ENCODE results near the gene BAG1.

Gene BAG1

GRCh38 chr9:33273972-33274328, 9.4 kb upstream of the BAG1 start:
- DNase-seq (ENCODE audit: low read depth in 2 of 2) = no peak

DNA sequence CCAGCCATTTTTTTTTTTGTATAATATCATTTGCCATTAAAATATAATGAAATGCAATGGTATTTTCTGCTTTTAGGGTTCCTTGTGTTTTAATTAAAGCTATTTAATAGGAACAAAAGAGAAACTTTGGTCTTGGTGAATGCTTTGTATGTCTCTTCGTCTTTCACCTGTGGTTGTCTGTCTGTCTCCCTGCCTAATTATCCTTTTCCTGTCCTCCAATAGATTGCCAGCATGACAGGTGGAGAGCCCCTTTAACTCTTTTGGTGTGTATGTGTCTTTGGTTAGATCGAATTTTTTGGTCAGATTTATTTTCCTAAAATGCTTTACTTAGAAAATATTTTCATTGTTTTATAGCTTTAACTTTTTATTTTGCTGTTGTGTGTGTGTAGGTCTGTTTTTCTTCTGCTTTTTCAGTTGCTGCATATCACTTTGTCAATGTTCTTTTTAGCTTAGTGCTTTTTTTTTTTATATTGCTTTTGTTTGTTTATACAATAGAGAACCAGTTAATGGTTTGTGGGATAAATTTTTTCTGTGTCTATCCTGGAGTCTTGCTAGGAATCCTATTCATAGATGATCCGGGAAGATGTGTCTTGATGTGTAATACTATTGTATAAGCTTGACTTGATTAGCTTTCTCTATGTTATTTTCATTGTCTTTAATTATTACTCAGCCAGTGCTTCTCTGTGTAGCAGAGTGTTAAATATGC, 8.9 kb upstream of the BAG1 start:
- DNase-seq (ENCODE audit: low read depth in 2 of 2) = no peak

DNA sequence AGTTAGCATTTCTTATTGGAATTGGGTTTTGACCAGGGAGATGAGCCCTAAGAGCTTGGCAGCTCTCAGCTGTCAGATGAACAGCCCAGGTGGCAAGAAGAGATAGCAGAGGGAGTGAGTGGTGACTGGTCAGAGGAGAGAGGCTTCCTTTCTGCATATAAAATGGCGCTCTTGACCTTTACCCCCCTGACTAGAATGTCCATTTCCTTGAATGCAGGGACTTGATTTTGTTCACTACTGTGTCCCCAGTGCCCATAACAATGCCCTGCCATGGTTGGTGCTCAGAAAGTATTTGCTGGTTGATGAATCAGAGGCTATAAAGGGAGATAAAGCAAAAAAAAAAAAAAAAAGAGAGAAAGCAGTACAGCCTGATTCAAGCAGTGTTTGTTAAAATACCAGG, 7.6 kb upstream of the BAG1 start:
- DNase-seq (ENCODE audit: low read depth in 2 of 2) = no peak

- DNase-seq (ENCODE audit: low read depth in 2 of 2) = no peak
These were observed 5.6 kb upstream of the BAG1 start for GRCh38 chr9:33270146-33270545.

DNA sequence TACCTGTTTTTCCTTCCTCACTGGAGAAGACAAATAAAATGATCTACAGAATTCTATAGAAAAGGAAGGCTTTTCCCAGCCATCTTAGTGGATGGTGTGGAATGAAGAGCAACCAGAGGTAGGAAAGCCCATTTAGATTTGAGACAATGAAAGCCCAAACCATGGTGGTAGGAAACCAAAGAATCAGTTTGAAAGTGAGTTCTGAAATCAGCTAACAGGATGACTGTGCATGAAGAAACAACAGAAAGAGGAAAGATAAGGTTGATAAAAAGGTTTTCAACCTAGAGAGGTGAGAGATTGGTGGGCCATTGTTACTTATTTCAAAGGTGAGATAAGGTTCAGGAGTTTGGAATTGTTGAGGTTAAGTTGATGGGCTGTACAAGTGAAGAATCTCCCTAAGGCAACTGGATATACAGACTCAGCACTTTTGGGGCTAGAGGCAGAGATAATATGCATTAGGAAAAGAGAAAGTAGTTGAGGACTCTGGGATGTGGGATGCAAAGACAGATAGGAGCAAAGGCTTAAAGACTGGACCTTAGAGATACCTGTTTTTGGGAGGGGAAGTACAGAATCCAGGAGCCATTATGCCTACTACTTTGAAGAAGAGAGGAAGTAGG, 2.8 kb upstream of the BAG1 start:
- DNase-seq (ENCODE audit: low read depth in 2 of 2) = no peak

DNA sequence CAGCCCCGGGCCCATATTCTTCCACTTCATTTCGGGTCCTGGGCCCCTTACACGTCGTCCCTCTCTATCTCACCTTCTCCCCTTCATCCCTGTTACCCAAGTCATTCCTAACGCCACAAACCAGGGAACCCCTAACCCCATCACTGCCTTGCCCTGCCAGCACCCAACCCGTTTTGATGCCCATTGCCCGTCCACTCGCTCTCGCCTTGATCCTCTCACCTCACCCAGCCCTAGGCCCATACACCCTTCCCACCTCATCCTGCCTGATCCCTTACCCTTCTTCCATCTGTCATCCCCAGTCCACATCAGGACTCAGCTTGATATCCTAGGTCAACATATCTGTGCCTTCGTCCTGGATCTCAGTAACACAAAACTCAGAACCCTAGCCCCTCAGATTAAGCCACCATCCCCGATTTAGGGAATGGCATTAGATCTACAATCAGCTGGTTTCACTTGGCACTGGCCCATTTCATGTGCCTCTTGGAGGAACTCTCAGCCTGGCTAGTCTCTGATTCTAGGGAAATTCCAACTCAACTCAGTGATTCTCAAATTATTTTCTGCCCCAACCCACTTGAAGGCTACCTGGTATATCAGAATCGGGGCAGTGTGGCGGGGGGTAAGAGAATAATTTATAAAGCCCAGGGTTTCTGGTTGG, 830 bp upstream of the BAG1 start:
- no peak for DNase-seq (ENCODE audit: low read depth in 2 of 2)

GRCh38 chr9:33264003-33264472, 470 bp downstream of the BAG1 start:
- peak; percentile 21 to 31 for DNase-seq (ENCODE audit: low read depth in 2 of 2)

DNA sequence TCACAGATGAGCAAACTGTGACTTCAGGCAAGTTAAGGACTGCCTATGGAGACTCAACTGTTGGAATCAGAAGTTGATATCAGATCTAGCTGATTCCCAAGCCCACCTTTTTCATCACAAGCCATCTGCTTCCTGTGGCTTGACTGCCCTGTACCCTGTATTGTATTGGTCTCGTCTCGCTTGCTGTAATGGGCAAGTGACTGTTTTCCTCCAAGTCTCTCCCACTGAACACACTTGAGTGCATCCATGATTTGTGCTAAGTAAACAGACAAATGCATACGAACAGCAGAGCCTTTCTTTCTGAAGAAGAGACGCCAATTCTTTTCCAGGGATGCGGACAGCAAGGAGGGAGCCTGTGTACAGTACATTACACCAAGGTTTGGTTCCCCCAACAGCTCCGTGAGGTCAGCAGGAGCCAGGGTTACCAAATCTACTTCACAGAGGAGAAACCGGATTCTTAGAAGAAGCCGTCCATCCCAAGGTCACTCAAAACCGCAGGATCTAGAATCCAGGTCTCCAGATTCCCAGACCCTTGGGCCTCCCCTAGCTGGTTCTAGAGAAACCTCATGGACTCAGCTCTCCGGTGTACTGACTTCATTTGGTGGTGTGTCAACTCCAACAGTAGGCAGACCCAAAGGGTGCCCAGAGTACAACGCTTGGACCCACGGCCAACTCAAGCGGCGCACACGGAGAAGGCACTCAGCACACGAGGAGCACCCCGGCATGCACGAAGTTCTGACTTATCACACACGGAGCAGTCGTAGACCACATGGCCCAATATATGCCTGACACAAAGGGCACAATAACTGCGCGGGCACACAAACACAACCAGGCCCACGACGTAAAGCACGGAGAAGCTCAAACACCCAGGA, 1.1 kb downstream of the BAG1 start:
- no peak for DNase-seq (ENCODE audit: low read depth in 2 of 2)

GRCh38 chr9:33260372-33260771, 4.1 kb downstream of the BAG1 start:
- DNase-seq (ENCODE audit: low read depth in 2 of 2) = no peak

- no peak for DNase-seq (ENCODE audit: low read depth in 2 of 2)
These were observed 7.2 kb downstream of the BAG1 start for GRCh38 chr9:33257276-33257675.

- no peak for DNase-seq (ENCODE audit: low read depth in 2 of 2)
These were observed 8.3 kb downstream of the BAG1 start for GRCh38 chr9:33256236-33256635.

DNA sequence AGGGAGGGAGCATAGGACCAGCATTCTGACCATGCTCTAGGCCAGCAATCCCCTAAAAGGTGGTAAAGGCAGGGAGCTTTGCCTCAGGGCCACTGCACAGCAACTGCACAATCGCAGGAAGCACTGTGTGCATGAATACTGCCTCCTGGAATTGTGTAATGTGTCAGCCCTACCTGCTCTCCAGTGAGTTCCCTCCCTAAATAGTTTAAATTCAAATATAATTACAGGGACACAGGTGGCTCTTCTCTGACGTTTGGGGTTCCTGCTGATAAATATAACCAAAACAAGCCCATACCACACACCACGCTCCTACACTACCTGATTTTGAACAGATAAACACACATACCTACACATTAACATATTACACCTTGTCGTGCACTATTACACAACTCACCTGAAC, 9.0 kb downstream of the BAG1 start:
- DNase-seq (ENCODE audit: low read depth in 2 of 2) = no peak

- no peak for DNase-seq (ENCODE audit: low read depth in 2 of 2)
These were observed 9.5 kb downstream of the BAG1 start for GRCh38 chr9:33255014-33255413.

- DNase-seq (ENCODE audit: low read depth in 2 of 2) = no peak
These were observed 10.3 kb downstream of the BAG1 start for GRCh38 chr9:33254211-33254610.

GRCh38 chr9:33250458-33250995, 14.0 kb downstream of the BAG1 start:
- DNase-seq (ENCODE audit: low read depth in 2 of 2) = no peak

DNA sequence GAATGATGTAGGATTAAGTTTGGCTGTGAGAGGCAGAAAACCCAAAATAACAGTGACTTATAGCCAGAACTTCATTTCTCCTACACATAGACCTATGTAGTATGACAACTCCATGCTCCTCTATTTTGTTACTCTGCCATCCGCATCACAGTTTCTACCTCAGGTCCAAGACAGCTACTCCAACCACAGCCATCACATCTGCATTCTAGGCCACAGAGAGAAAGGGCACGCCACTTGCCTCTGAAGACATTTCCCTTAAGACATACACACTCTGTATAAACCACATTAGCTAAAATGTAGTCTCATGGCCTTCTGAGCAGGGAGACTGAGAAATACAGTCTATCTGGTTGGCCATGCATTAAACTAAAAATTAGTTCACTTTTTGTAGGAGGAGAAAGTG, 14.5 kb downstream of the BAG1 start:
- DNase-seq (ENCODE audit: low read depth in 2 of 2) = no peak

GRCh38 chr9:33249087-33249658, 15.3 kb downstream of the BAG1 start:
- DNase-seq (ENCODE audit: low read depth in 2 of 2) = no peak

DNA sequence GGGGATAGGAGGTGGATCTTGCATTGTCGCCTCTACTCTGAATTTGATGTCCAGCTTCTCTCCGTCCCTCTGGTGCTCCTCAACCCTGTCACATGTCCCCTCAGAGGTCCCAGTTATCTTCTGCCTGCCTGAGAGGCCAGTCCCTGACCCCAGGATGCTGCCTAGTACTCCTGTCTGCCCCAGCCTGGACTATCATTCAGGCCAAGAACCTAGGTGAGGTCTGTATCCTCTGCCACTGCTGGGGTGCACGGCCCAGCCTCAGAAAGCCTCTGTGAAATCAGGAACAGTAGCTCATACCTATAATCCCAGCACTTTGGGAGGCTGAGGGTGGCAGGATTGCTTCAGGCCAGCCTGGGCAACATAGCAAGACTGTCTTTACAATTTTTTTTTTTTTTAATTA, 15.9 kb downstream of the BAG1 start:
- no peak for DNase-seq (ENCODE audit: low read depth in 2 of 2)

DNA sequence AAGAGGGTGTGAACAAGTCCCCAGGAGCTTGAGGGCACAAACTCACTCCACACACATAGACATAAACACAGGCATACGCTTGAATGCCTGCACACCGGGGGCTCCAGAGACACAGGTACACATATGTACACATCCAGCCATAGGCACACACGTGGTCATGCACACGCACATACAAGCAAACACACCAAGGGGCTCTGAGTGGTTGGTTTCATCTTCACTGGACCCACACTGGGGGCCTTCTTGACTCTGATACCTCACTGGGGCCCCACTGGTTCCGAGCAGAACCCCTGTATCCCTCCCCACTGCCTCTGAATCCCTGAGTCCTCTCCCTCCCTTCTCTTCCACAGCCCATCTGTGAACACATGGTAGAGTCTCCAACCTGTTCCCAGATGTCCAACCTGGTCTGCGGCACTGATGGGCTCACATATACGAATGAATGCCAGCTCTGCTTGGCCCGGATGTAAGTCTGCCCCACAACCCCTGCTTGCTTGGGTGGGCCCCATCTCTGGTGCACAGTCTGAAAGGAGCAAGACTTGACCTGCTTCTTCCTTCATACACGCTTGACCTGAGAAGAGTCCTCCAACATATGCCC, 18.1 kb downstream of the BAG1 start:
- DNase-seq (ENCODE audit: low read depth in 2 of 2) = no peak

DNA sequence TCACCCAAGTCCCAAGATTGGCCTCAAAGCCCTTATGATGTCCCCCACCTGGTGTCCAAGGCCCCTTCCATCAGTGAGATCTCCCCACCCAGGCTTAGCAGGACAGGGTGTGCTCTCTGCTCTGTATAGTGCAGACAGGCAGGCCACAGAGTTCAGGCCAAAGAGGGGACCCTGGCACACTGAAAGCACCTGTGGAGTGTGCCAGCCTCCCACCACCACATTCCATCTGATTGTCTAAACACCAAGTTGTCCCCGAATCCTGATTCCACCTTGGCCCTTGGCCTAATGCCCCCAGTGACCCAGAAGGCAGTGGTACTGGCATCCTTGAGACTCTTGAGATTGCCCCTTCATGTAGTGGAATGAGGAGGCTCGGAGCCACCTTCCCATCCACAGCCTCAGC, 19.2 kb downstream of the BAG1 start:
- DNase-seq (ENCODE audit: low read depth in 2 of 2) = no peak

DNA sequence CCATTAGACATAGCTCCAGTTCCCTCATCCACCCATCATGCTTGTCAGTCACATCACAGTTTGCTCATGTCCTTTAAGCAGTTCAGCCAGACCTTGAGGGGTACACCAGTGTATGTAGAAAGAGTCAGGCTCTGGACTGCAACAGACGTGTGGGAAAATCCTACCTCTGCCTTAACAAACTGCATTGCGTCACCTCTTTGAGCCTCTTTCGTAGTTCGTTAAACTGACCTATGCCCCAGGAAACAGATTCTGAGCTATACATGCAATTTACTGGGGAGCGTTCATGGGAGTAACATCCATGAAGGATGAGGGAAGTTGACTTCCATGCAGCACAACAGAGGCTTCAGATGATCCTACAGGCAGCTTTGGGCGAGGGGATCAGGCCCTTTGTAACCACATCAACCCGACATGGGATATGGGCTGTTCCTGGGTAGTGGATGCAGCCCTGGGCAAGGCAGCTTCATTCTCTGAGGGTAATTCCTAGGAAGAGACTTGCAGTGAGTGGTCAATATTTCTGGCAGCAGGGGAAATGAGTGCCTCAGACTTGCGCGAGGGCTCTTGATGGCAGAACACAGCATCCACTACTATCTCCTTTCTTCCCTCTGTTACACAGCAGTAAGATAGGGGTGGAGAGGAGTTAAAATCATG, 20.2 kb downstream of the BAG1 start:
- DNase-seq (ENCODE audit: low read depth in 2 of 2) = no peak
